GM21786 (cell line): ENCODE measurements around the gene SYNPR.
A peak's percentile ranks its signal among the peaks of the same experiment; 100 is the strongest.

ENCODE experiments used
- ATAC-seq: cut with Tn5 transposase; IDR thresholded peaks from one replicate; pipeline ENCODE4 v1.9.1; 2021; ENCODE audit not compliant: unreplicated experiment

Gene SYNPR

GRCh38 chr3:63462732-63463131 lies 184.6 kb downstream of the SYNPR start:
- ATAC-seq, result no peak

- no peak for ATAC-seq
Observed at GRCh38 chr3:63467392-63467791, 189.3 kb downstream of the SYNPR start.

- ATAC-seq, result peak; percentile 57
Observed at GRCh38 chr3:63470745-63471144, 192.6 kb downstream of the SYNPR start.

GRCh38 chr3:63471781-63472180 lies 193.7 kb downstream of the SYNPR start:
- ATAC-seq, result no peak

- no peak for ATAC-seq
Observed at GRCh38 chr3:63473641-63474166, 195.6 kb downstream of the SYNPR start.

- no peak for ATAC-seq
Observed at GRCh38 chr3:63474828-63475518, 196.9 kb downstream of the SYNPR start.

GRCh38 chr3:63477494-63478129 lies 199.5 kb downstream of the SYNPR start:
- ATAC-seq, result no peak

- no peak for ATAC-seq
Observed at GRCh38 chr3:63478990-63479660, 201.0 kb downstream of the SYNPR start.

- no peak for ATAC-seq
Observed at GRCh38 chr3:63479661-63480035, 201.5 kb downstream of the SYNPR start.

GRCh38 chr3:63481627-63482026 lies 203.5 kb downstream of the SYNPR start:
- ATAC-seq, result no peak

- no peak for ATAC-seq
Observed at GRCh38 chr3:63482341-63482740, 204.2 kb downstream of the SYNPR start.

GRCh38 chr3:63492464-63492863 lies 214.4 kb downstream of the SYNPR start:
- no peak for ATAC-seq

GRCh38 chr3:63493101-63493500 lies 215.0 kb downstream of the SYNPR start:
- ATAC-seq, result no peak

- ATAC-seq, result no peak
Observed at GRCh38 chr3:63494646-63495045, 216.5 kb downstream of the SYNPR start.

- no peak for ATAC-seq
Observed at GRCh38 chr3:63497641-63498040, 219.5 kb downstream of the SYNPR start.

- ATAC-seq, result no peak
Observed at GRCh38 chr3:63500196-63500595, 222.1 kb downstream of the SYNPR start.

- no peak for ATAC-seq
Observed at GRCh38 chr3:63508305-63508704, 230.2 kb downstream of the SYNPR start.

- ATAC-seq, result no peak
Observed at GRCh38 chr3:63508771-63509170, 230.7 kb downstream of the SYNPR start.

GRCh38 chr3:63513791-63514190 lies 235.7 kb downstream of the SYNPR start:
- ATAC-seq, result no peak

- ATAC-seq, result no peak
Observed at GRCh38 chr3:63514678-63515077, 236.6 kb downstream of the SYNPR start.

GRCh38 chr3:63519426-63519825 lies 241.3 kb downstream of the SYNPR start:
- ATAC-seq, result no peak

- ATAC-seq, result no peak
Observed at GRCh38 chr3:63521657-63522056, 243.5 kb downstream of the SYNPR start.
